ENCODE data around the gene STEAP1.
A peak's percentile ranks its signal among the peaks of the same experiment; 100 is the strongest.
"Not testable (repeated sequence)": the region's sequence is repeated elsewhere in the genome, so short reads cannot be mapped to it uniquely, and the experiment has no call there.

The STEAP1 gene

GRCh38 chr7:90153943-90154771 lies at the start of gene STEAP1:
TSS of gene STEAP1 (plus strand) at chr7:90154469. CDS start at chr7:90159789, 5,320 bp downstream.
- peak; percentile 94 for DNase-seq

- DNase-seq = not testable (repeated sequence)
Observed at GRCh38 chr7:90114972-90115371, 39.3 kb upstream of the STEAP1 start.

GRCh38 chr7:90118551-90119177 lies 35.6 kb upstream of the STEAP1 start:
- peak; percentile 47 for DNase-seq

GRCh38 chr7:90119178-90119971 lies 34.9 kb upstream of the STEAP1 start:
- peak; percentile 51 for DNase-seq

GRCh38 chr7:90120205-90120604 lies 34.1 kb upstream of the STEAP1 start:
- DNase-seq = not testable (repeated sequence)

- not testable (repeated sequence) for DNase-seq
Observed at GRCh38 chr7:90131746-90132145, 22.5 kb upstream of the STEAP1 start.

GRCh38 chr7:90147079-90147960 lies 6.9 kb upstream of the STEAP1 start:
- not testable (repeated sequence) for DNase-seq

GRCh38 chr7:90149428-90149827 lies 4.8 kb upstream of the STEAP1 start:
- peak; percentile 60 for DNase-seq

- not testable (repeated sequence) for DNase-seq
Observed at GRCh38 chr7:90151884-90152283, 2.4 kb upstream of the STEAP1 start.

GRCh38 chr7:90152642-90153253 lies 1.5 kb upstream of the STEAP1 start:
- DNase-seq = not testable (repeated sequence)

- DNase-seq = no peak
Observed at GRCh38 chr7:90155206-90155605, 937 bp downstream of the STEAP1 start.

GRCh38 chr7:90157331-90157730 lies 3.1 kb downstream of the STEAP1 start:
- not testable (repeated sequence) for DNase-seq

GRCh38 chr7:90157761-90158350 lies 3.6 kb downstream of the STEAP1 start:
- DNase-seq = not testable (repeated sequence)

- no peak for DNase-seq
Observed at GRCh38 chr7:90163534-90163933, 9.3 kb downstream of the STEAP1 start.

- DNase-seq = no peak
Observed at GRCh38 chr7:90165724-90166123, 11.5 kb downstream of the STEAP1 start.

- DNase-seq = no peak
Observed at GRCh38 chr7:90166153-90166552, 11.9 kb downstream of the STEAP1 start.

GRCh38 chr7:90167361-90167760 lies 13.1 kb downstream of the STEAP1 start:
- no peak for DNase-seq

- DNase-seq = no peak
Observed at GRCh38 chr7:90169891-90170290, 15.6 kb downstream of the STEAP1 start.

- no peak for DNase-seq
Observed at GRCh38 chr7:90172121-90172520, 17.9 kb downstream of the STEAP1 start.

- DNase-seq = no peak
Observed at GRCh38 chr7:90172624-90173023, 18.4 kb downstream of the STEAP1 start.

GRCh38 chr7:90173127-90173844 lies 19.0 kb downstream of the STEAP1 start:
- DNase-seq = no peak

Data from islet precursor cell (in vitro differentiated cells).